Medulla oblongata (tissue), 1 donor: Measurements from ENCODE around the gene TLR1.
"Not testable (repeated sequence)": the region's sequence is repeated elsewhere in the genome, so short reads cannot be mapped to it uniquely, and the experiment has no call there.

ENCODE experiments used
- DNase-seq: peaks from one replicate; pipeline ENCODE4 v3.0.0-alpha.2; 2015; ENCODE audit errors: extremely low spot score

TLR1 gene

DNA sequence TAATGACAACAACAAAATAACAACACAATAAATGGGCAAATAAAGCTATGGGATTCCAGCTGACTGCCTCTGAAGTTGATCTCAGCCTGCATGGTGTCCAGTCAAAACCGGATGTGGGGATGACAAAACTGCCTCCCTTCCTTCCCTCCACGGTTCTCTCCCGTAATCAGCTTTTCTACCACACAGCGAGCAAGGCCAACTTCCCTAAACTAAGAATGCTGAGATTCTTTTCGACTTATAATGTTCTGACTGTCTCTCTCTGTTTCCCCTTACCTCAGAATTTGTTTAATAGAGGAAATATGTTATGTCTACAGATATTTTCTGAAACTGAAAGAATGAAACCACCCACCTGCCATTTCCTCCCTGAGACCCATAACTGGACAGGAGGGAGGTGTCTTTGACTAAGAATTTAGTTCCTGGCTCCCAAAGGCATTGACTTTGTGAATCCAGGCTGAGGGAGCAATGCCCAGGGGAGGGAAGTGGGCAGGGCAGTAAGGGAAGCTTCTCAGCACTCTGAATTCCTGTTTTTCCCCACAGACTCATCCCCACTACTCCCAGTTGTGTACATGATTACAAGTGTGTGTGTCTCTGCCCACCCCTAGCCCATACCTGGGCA, 1.0 kb upstream of the TLR1 start:
- peak; percentile 77 for DNase-seq

DNA sequence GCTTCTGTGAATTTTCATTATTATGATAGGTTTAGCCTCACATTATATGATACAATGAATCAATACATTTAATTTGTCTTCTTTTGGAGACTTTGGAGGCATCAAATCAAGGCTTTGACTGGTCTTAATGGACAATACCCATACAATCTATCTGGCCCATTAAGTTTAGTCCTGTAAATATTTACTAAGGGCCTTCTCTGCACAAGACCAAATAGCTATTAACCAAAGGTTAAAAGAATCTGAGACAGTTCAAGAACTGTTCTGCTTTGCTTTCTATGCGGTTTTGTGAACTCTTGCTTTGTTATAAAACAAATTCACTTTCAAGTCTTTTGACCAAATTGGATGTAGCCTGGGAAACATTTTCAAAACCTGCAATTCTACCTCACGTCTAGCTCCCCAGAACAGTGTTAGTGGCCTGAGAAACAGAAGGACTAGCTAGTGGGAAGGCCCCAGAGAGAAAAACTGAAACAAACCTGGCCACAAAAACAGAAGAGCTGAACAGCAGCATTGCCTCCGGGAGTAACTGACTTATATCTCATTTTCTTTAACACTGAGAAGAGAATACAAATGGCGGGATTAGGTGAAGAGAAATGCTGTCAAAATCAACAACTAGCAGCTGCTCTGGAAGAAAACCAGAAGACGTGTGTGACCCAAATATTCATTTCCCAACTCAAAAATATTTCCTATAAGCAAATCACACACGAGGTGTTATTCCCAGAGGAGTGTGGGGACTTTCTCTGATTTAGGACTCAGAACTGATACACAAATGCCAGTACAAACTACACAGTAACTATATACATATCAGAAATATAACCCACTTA, 548 bp downstream of the TLR1 start:
- DNase-seq, result peak; percentile 55

DNA sequence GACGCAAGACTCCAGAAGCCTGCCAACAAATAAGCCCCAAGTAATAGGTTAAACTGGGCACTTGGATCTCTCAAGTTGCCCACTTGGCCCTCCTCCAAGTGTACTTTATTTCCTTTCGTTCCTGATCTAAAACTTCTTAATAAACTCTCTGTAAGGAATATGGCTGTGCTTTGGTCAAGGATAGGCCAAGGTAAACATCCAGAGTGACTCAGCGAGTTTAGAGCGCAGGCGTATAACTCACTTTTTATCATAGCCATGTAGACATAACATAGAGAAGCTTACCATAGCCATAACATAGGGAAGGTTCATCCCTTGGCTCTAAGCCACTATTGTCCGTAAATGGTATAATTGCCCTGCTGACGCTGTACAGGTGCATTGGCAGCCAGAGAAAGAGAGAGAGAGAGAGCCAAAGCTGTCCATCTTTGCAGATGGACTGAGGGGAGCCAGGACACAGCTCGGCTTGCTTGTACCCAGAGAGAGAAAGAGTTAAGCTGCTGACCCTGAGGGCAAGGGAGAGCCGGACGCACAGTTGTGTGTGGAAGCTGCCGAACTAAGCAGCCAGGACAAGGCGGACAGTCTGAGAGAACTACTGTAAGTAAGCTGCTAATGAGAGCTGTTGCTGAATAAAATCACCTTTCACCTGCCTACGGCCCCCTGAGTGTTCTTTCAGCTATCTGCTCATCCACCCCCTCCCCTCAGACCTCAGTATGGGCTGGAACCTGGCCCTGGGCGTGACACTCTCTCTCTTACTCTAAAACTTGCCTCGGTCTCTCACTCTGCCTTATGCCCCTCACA, 1.8 kb downstream of the TLR1 start:
- no peak for DNase-seq

- DNase-seq, result no peak
Observed at GRCh38 chr4:38800961-38801450, 3.6 kb downstream of the TLR1 start.

GRCh38 chr4:38800366-38800765, 4.2 kb downstream of the TLR1 start:
- no peak for DNase-seq

DNA sequence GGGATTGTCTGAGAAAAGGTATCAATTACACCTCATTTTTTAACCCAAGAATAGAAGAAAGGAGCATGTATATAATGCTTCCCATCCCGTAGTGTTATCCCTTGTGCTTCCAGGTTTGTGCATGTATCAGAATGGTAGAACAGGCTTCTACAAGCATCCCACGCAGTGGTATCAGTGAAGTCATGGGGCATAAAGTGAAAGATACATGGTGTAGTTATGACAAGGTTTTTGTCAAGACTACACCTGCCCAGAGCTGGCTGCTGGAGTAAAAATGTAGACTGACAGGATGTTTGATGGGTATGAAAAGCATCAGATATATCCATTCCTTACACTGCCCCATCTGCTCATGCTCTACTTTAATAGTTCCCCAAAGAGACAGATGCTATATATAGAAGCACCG, 9.5 kb downstream of the TLR1 start:
- no peak for DNase-seq

DNA sequence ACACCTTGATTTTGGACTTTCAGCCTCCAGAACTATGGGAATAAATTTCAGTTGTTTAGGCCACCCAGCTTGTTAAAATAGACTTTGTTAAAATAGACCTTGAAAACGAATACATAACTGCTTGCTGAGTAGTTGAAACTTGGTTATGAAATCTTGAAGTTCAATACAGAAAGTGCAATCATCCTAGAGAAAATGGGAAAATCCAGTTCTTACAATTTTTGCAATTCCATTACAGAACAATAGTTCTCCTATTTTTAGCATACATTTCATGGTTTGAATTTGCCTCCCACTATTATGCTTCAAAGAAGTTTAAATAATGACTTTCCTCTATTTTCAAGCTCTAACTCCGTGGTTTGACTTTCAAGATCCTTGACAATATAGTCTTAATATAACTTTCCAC, 10.5 kb downstream of the TLR1 start:
- no peak for DNase-seq

DNA sequence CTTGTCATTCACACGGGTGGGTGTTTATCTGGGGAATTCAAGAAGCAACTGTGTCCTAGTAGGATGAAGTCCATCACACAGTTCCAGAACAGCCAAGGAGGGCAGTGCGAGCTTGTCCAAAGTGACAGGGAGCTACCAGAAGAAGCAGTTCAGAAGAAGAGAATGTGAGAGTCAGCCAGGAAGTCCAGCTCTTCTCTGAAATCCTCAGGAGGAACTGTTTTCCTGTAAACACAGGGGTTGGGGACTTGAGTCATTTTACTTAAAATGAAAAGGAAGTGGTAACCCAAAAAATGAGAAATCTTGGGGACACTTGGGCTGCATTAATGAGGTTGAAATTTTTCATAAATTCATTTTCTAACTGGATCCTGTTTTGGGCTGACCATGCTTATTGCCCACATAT, 13.6 kb downstream of the TLR1 start:
- peak; percentile 27 for DNase-seq

DNA sequence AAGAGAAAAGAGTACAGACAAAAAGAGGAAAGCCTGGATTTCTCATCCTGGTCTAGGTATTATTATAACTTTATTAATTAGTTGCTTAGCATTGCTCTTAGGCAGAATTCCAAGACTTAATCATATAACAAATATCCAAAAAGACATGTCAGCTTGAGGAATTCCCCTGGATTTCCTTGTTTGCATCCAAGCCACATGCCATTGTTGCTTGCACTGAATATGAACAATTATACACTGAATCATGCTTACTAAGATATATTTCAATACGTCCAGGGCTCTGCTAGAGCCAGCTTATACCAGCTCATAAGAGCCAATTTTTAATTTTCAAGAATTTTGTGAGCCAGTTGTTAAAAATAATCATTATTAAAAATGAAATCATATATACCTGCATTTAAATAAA, 16.3 kb downstream of the TLR1 start:
- DNase-seq, result no peak

DNA sequence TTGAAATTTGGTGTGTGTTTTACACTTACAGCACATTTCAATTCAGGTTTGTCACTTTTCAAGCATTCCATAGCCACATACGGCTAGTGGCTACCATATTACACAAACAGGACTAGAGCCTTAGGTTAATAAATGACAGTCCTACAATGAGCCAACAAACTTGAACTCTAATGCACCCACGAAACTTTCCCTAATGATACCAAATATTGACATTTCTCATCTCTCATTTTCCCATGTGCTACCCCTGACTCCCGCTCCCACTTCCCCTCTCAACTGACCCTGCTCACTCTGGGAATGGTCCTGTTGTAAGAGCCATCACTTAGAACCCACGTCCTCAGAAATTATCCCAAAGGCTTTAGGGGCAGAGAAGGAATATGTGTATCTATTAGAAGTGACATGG, 16.9 kb downstream of the TLR1 start:
- DNase-seq, result no peak

DNA sequence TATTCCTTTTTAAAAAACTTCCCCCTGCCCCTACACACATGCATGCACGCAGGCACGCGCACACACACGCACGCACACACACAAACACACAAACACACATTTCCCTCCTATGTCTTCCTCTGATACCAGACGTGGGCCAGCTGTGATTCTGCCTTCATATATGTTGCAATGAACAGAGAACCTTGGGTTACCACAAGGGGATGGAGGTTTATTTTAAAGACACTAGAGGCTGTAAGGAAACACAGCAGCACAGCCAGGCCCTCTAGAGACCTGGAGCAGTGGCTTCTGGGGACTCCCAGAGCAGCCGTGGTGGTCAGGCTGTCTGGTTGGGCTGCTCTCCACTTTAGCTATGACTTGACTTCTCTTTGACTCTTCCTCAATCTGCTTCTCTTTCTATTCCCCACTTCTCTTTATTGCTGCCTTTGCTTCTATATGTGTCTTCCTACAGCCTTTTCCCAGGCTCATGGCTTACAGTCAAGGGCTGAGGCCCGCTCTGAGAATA, 18.6 kb downstream of the TLR1 start:
- peak; percentile 79 for DNase-seq

DNA sequence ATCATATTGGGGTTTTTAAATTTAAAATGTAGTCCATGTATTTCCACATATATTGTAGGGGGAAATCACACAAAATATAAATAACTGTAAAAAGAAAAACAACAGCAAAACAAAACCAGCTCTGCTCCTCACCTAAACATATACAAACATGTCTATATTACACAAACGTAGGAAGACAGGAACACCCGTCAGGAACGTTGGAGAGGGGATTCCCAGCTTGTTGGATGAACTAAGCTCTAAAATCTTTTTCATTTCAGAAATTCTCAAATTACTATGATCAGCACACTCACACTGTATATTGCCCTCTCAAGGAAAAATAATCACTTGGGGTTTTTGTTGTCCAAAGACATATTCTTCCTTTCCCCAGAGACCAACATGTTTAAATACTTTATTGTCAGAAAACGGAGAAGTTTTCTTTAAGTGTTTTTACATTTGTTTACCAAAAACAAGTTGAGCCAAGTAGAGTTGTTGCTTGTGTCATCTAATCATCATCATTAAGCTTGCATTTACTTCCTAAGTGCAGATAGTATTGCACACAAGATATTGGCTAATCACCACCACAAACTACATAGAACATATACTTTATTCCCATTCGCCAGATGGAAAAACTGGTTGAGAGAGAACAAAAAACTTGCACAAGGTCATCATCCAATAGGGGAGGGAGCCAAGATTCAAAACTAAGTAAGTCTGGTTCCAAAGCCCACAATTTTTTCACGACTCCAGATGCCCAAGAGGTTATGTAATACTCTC, 19.4 kb downstream of the TLR1 start:
- DNase-seq, result no peak

DNA sequence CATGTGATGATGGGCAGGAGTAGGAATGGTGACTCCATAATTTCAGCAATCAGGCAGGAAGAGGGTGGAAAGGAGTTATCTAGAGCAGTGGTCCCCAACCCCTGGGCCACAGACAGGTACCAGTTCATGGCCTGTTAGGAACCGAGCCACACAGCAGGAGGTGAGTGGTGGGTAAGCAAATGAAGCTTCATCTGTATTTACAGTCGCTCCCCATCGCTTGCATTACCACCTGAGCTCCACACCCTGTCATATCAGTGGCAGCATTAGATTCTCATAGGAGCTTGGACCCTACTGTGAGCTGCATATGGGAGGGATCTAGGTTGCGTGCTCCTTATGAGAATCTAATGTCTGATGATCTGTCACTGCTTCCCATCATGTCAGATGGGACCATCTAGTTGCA, 20.4 kb downstream of the TLR1 start:
- DNase-seq, result no peak

DNA sequence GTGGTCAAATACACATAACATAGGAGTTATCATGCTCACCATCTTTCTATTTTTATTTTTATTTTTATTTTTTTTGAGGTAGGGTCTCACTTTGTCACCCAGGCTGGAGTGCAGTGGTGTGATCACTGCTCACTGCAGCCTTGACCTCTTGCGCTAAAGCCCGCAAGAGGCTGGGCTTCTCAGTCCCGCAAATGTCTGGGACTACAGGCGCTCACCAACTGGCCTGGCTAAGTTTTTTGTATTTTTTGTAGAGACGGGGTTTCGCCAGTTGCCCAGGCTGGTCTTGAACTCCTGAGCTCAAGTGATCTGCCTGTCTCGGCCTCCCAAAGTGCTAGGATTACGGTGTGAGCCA, 21.5 kb downstream of the TLR1 start:
- no peak for DNase-seq

- peak; percentile 84 for DNase-seq
Observed at GRCh38 chr4:38782452-38783108, 22.0 kb downstream of the TLR1 start, which contains the start of gene TLR10. TSS of gene TLR10 (minus strand) at chr4:38782990. CDS start at chr4:38775590, 7,400 bp downstream.

- no peak for DNase-seq
Observed at GRCh38 chr4:38781854-38782261, 22.7 kb downstream of the TLR1 start.

- no peak for DNase-seq
Observed at GRCh38 chr4:38780833-38781484, 23.6 kb downstream of the TLR1 start.

GRCh38 chr4:38779790-38780189, 24.8 kb downstream of the TLR1 start:
- DNase-seq, result no peak

DNA sequence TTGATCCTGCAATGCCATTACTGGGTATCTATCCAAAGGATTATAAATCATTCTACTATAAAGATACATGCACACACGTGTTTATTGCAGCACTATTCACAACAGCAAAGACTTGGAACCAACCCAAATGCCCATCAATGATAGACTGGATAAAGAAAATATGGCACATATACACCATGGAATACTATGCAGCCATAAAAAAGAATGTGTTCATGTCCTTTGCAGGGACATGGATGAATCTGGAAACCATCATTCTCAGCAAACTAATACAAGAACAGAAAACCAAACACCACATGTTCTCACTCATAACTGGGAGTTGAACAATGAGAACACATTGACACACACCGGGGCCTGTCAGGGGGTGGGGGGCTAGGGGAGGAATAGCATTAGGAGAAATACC, 26.7 kb downstream of the TLR1 start:
- not testable (repeated sequence) for DNase-seq

- DNase-seq, result no peak
Observed at GRCh38 chr4:38775326-38775725, 29.3 kb downstream of the TLR1 start.
